Mucosa of descending colon (tissue), 3 donors: ENCODE results near the gene PAPSS2. TPM values are rescaled to one million over a fixed set of nuclear protein-coding genes. Genes with fewer than 3 reads are reported as not detected.

Experiments
- ATAC-seq: fragments of 200-7000 bp; cut with Tn5 transposase; one replicate; pipeline ENCODE4 v1.9.1; 2020; ENCODE audit warnings: mild to moderate bottlenecking, moderate library complexity
- DNase-seq, 3 donors: peaks; one replicate each; pipeline ENCODE4 v3.0.0-alpha.2; 2020
- H3K36me3 ChIP-seq: fragments of 200-600 bp; one replicate; pipeline ENCODE4 v1.8.0; 2021; ENCODE audit warnings: low read depth, mild to moderate bottlenecking
- H3K4me1 ChIP-seq: fragments of 200-600 bp; one replicate; pipeline ENCODE4 v1.8.0; 2021; ENCODE audit warnings: low read depth, mild to moderate bottlenecking
- H3K4me3 ChIP-seq: fragments of 200-600 bp; one replicate; pipeline ENCODE4 v1.8.0; 2021; ENCODE audit warnings: mild to moderate bottlenecking
- H3K9me3 ChIP-seq: fragments of 200-600 bp; one replicate; pipeline ENCODE4 v1.8.0; 2021; ENCODE audit warnings: mild to moderate bottlenecking
- intact Hi-C, 2 donors: fragments of 100-400 bp; cut with DNase I in 1 of 2; cut with micrococcal nuclease in 1 of 2; formaldehyde crosslinking; loops; one replicate each; pipeline versions ENCODE4 v1.11.0 to v1.11.1; 2022; cut with DNase I, micrococcal nuclease
- total RNA-seq, 3 donors: library from RNA; stranded (reverse); fragmentation: NEBNext Ultra II Directional in 2 of 3; extraction: Animal tissue kit (Norgen Biotek cat#: 25700) in 2 of 3; gene quantifications; one replicate each; pipeline versions ENCODE4 v1.2.1 to v1.2.4, GENCODE V29; 2021 to 2023
- TF ChIP-seq, protein P1 (sequence below): fragments of 200-600 bp; IDR thresholded peaks from one replicate; pipeline ENCODE4 v1.8.0; 2022; ENCODE audit warnings: antibody characterized with exemption, mild to moderate bottlenecking
- donor health status: DM: no; HTN: no; CAD: no; lungs with moderate emphysema.
- donor health status: DM: no; HTN: no; CAD: no.
- donor health status: DM: no; HTN: yes; CAD: no.

The PAPSS2 gene
- total RNA-seq, 3 donors from 2014 or later = 123 to 399 (median 147) TPM

DNA sequence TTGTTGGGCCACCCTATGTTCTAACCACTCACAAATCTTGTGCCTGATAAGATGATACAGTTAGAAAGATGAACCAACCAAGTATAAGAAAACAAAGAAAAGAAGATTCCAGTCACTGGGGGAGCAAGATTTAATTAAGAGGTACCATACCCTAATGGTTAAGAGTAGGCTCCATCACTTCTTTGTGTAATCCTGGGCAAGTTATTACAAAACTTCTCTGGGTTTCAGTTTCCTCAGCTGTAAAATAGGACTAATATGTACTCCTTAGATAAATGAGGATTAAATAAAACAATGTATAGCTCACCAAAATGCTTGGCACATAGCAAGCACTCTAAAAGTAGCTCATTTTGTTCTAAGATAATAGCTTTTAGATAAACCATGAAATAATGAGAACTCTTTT is 99.9 kb downstream of the PAPSS2 start:
- TF ChIP-seq, protein P1, sequence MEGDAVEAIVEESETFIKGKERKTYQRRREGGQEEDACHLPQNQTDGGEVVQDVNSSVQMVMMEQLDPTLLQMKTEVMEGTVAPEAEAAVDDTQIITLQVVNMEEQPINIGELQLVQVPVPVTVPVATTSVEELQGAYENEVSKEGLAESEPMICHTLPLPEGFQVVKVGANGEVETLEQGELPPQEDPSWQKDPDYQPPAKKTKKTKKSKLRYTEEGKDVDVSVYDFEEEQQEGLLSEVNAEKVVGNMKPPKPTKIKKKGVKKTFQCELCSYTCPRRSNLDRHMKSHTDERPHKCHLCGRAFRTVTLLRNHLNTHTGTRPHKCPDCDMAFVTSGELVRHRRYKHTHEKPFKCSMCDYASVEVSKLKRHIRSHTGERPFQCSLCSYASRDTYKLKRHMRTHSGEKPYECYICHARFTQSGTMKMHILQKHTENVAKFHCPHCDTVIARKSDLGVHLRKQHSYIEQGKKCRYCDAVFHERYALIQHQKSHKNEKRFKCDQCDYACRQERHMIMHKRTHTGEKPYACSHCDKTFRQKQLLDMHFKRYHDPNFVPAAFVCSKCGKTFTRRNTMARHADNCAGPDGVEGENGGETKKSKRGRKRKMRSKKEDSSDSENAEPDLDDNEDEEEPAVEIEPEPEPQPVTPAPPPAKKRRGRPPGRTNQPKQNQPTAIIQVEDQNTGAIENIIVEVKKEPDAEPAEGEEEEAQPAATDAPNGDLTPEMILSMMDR = no peak
- DNase-seq (no peak), ATAC-seq (no peak)
- H3K36me3 ChIP-seq = no peaks in the 10 kb centered on the region
- no peak overlapping the region for H3K4me3 ChIP-seq
- intact Hi-C loops = no loop called here
- no peaks in the 10 kb centered on the region for H3K4me1 ChIP-seq
- no peaks in the 10 kb centered on the region for H3K9me3 ChIP-seq

DNA sequence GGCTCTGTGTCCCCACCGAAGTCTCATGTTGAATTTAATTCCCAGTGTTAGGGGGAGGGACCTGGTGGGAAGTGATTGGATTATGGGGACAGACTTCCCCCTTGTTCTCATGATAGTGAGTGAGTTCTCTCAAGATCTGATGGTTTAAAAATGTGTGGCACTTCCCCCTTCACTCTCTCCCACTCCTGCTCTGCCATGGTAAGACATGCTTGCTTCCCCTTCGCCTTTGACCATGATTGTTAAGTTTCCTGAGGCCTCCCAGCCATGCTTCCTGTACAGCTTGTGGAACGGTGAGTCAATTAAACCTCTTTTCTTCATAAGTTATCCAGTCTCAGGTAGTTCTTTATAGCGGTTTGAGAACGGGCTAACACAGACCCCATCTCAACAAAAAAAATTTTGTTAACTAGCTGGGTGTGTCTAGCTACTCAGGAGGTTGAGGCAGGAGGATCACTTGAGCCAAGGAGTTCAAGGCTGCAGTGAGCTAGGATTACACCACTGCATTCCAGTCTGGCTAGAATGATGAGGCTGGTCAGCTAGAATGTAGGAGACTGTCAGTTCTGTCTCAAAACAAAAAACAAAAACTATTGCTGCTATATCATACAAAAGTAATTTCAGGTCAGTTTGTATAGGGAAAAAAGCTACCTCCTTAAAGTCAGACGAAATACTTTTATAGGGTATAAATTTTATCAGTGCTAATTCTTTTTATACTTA is 100.7 kb downstream of the PAPSS2 start:
- Histone ChIP-seq H3K4me1 (no peaks in the 10 kb centered on the region), H3K4me3 (no peak overlapping the region), H3K9me3 (no peaks in the 10 kb centered on the region), H3K36me3 (no peaks in the 10 kb centered on the region)
- ATAC-seq (no peak), DNase-seq (no peak)
- TF ChIP-seq, protein P1 = no peak
- intact Hi-C loops = no loop called here

DNA sequence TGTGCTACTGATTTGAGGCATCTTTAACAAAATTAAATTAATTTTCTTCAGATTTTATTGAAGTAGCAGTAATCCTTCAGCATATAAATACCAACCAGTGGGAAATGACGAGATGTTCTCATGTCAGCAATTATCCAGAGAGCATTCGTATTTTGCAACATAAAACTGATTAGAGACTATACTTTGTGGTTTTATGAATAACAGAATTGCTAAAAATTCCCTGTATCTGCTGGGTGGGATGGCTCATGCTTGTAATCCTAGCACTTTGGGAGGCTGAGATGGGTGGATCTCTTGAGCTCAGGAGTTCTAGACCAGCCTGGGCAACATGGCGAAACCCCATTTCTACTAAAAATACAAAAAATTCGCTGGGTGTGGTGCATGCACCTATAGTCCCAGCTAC is 101.5 kb downstream of the PAPSS2 start:
- Histone ChIP-seq H3K9me3 (no peaks in the 10 kb centered on the region), H3K4me3 (no peak overlapping the region), H3K36me3 (no peaks in the 10 kb centered on the region), H3K4me1 (no peaks in the 10 kb centered on the region)
- ATAC-seq = no peak
- no peak for DNase-seq
- intact Hi-C loops = no loop called here
- TF ChIP-seq, protein P1 = no peak

DNA sequence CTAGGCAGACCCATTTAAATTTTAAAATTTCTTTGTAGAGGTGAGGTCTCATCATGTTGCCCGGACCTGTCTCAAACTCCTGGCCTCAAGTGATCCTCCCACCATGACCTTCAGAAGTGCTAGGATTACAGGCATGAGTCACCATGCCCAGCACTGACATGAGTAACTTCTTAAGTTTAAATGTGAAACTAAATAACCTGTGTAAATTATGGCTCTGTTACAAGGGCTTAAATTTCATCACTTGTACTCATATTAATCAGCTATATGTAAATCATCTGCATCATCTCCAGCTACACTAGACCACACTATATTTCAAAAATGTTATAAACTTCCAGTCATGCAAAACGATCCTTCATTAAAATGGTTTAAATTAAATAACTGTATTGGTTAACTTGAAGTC is 102.2 kb downstream of the PAPSS2 start:
- ATAC-seq = peak; percentile 68
- intact Hi-C loops = no loop called here

DNA sequence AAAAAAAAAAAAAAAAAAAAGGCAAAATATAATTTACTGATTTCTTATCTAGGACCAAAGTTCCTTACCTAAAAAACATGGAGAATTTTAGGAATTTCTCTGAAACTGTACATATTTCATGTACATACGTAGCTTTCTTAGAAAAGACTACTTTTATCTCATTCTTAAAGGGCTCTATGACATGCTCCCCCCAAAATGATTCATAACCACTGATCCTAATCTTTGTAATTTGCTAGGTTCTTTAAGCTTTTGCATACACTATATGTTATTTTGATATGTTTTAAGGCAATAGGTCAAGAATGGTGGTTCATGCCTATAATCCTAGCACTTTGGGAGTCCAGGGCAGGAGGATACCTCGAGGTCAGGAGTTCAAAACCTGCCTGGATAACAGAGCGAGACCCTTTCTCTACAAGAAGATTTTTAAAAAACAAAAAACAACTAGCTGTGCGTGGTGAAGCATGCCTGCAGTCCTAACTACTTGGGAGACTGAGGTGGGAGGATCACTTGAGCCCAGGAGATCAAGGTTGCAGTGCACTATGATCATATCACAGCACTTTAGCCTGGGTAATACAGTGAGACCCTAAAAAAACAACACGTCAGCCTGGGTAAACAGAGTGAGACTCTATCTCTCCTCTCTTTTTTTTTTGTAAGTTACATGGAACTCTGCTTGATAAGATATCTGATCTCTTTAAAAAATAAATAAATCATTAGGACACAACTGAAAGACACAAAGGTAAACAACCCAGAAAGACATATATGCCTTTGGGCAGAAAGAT is 103.6 kb downstream of the PAPSS2 start:
- TF ChIP-seq, protein P1 = no peak
- ATAC-seq (no peak), DNase-seq (no peak)
- intact Hi-C loops = no loop called here
- Histone ChIP-seq H3K9me3 (no peaks in the 10 kb centered on the region), H3K36me3 (no peaks in the 10 kb centered on the region), H3K4me3 (no peak overlapping the region), H3K4me1 (no peaks in the 10 kb centered on the region)

More for the DNA sequence above, 102.2 kb downstream of the PAPSS2 start:
- no peaks in the 10 kb centered on the region for H3K36me3 ChIP-seq
- H3K4me3 ChIP-seq = no peak overlapping the region
- H3K9me3 ChIP-seq = no peaks in the 10 kb centered on the region
- TF ChIP-seq, protein P1 = no peak
- H3K4me1 ChIP-seq = no peaks in the 10 kb centered on the region
- no peak for DNase-seq
